Measurements from ENCODE around the gene CLCN3. TPM values are rescaled to one million over a fixed set of nuclear protein-coding genes. Genes with fewer than 3 reads are reported as not detected.

The CLCN3 gene
- total and polyA plus RNA-seq, 9 of the 15 experiments (the other 6 are each of a cell fraction or from before 2014, with no cell fraction given): 12.7 to 60.6 (median 38.5) TPM

- TF ChIP-seq ZHX1 (conservative IDR thresholded peaks at IDR 0.05; ENCODE audit: low read length) (no peak), ETV6 (IDR thresholded peaks at IDR 0.05; ENCODE audit: borderline replicate concordance in 1 of 2, low read depth in 2 of 2, low read length in 1 of 2) (no peak), ETV6 (CRISPR knock-in tag; IDR thresholded peaks at IDR 0.05; ENCODE audit: borderline replicate concordance) (no peak), E4F1 (CRISPR knock-in tag; IDR thresholded peaks at IDR 0.05; ENCODE audit: borderline replicate concordance) (no peak), PML (IDR thresholded peaks at IDR 0.05; ENCODE audit: low read length) (peak; percentile 86), NRF1 (conservative IDR thresholded peaks at IDR 0.05 in 1 of 2, IDR thresholded peaks at IDR 0.05 in 1 of 2) (peak; percentile 39 to 47; a peak in 3 of 4 replicates), MYBL2 (IDR thresholded peaks at IDR 0.05; ENCODE audit: low read depth) (no peak), MYBL2 (CRISPR knock-in tag; IDR thresholded peaks at IDR 0.05; ENCODE audit: borderline replicate concordance) (no peak), TFAP4 (CRISPR knock-in tag; IDR thresholded peaks at IDR 0.05; ENCODE audit: borderline replicate concordance) (peak; percentile 71; the same call in 1 of the 2 replicates), ZBTB1 (CRISPR knock-in tag; IDR thresholded peaks at IDR 0.05; ENCODE audit: borderline replicate concordance, low read depth) (no peak), ZC3H4 (CRISPR knock-in tag; IDR thresholded peaks at IDR 0.05; ENCODE audit: borderline replicate concordance) (no peak), JUN (IDR thresholded peaks at IDR 0.05; ENCODE audit: borderline replicate concordance, low read depth, low read length) (no peak), JUN (CRISPR knock-in tag; IDR thresholded peaks at IDR 0.05; ENCODE audit: borderline replicate concordance) (no peak), E2F4 (CRISPR knock-in tag; IDR thresholded peaks at IDR 0.05; ENCODE audit: low read depth) (no peak), NFRKB (IDR thresholded peaks at IDR 0.05; ENCODE audit: low read depth) (no peak), ATF2 (CRISPR knock-in tag; IDR thresholded peaks at IDR 0.05) (no peak), U2AF1 (optimal IDR thresholded peaks at IDR 0.05; ENCODE audit: low read depth, low read length) (no peak)
Measured at GRCh38 chr4:169611991-169612870, 8.1 kb upstream of the CLCN3 start, which contains the start of gene NEK1 (continued).

Measured in K562 (cell line).